ENCODE results near the gene SIGMAR1. TPM values are rescaled to one million over a fixed set of nuclear protein-coding genes. Genes with fewer than 3 reads are reported as not detected.

Gene SIGMAR1
- total RNA-seq, 1 donor: 97.8 TPM

GRCh38 chr9:34651321-34651720, 13.7 kb upstream of the SIGMAR1 start:
- DNase-seq (ENCODE audit: low read depth): peak; percentile 68
- H3K4me3 ChIP-seq (ENCODE audit: low read depth, low read length): peak overlapping the region; percentile 63
- TF ChIP-seq CTCF (IDR thresholded peaks at IDR 0.05; ENCODE audit: insufficient read depth, low read length): no peak

- peak; percentile 15 for DNase-seq (ENCODE audit: low read depth)
- H3K4me3 ChIP-seq (ENCODE audit: low read depth, low read length): no peak overlapping the region
- no peak for TF ChIP-seq CTCF (IDR thresholded peaks at IDR 0.05; ENCODE audit: insufficient read depth, low read length)
Observed at GRCh38 chr9:34650816-34651215, 13.2 kb upstream of the SIGMAR1 start.

- no peak overlapping the region for H3K4me3 ChIP-seq (ENCODE audit: low read depth, low read length)
- DNase-seq (ENCODE audit: low read depth): no peak
- TF ChIP-seq CTCF (IDR thresholded peaks at IDR 0.05; ENCODE audit: insufficient read depth, low read length): no peak
Observed at GRCh38 chr9:34648673-34649072, 11.1 kb upstream of the SIGMAR1 start.

- DNase-seq (ENCODE audit: low read depth): no peak
- H3K4me3 ChIP-seq (ENCODE audit: low read depth, low read length): peak overlapping the region; percentile 82
- no peak for TF ChIP-seq CTCF (IDR thresholded peaks at IDR 0.05; ENCODE audit: insufficient read depth, low read length)
Observed at GRCh38 chr9:34647651-34648050, 10.1 kb upstream of the SIGMAR1 start.

- TF ChIP-seq CTCF (IDR thresholded peaks at IDR 0.05; ENCODE audit: insufficient read depth, low read length): no peak
- no peak for DNase-seq (ENCODE audit: low read depth)
- peak overlapping the region; percentile 82 for H3K4me3 ChIP-seq (ENCODE audit: low read depth, low read length)
Observed at GRCh38 chr9:34647084-34647403, 9.5 kb upstream of the SIGMAR1 start.

- DNase-seq (ENCODE audit: low read depth): peak; percentile 79
- TF ChIP-seq CTCF (IDR thresholded peaks at IDR 0.05; ENCODE audit: insufficient read depth, low read length): peak; percentile 59
- H3K4me3 ChIP-seq (ENCODE audit: low read depth, low read length): peak within 1 kb of the TSS; percentile 82
Observed at GRCh38 chr9:34646211-34647083, 8.9 kb upstream of the SIGMAR1 start, which contains the start of gene GALT. Gene GALT (plus strand): TSS chr9:34646675. CDS start chr9:34646705, 30 bp downstream.

Data from fibroblast of the aortic adventitia (primary cell).